T-helper 17 cell (primary cell): Measurements from ENCODE around the gene CDC123. TPM values are rescaled to one million over a fixed set of nuclear protein-coding genes. Genes with fewer than 3 reads are reported as not detected.

ENCODE experiments used
- ATAC-seq: fragments of 150-1000 bp; cut with Tn5 transposase; 2 replicates; pipeline ENCODE4 v1.10.0; 2021; ENCODE audit warnings: mild to moderate bottlenecking, moderate library complexity
- DNase-seq, 3 donors: peaks; one replicate each; pipeline versions ENCODE4 v3.0.0 to v3.0.0-alpha.2; 2020 to 2021
- H3K9me3 ChIP-seq: one replicate; pipeline ENCODE4 v1.7.0; 2013; ENCODE audit warnings: low read length, mild to moderate bottlenecking; ENCODE audit not compliant: control insufficient read depth, poor library complexity, severe bottlenecking
- H3K27ac Mint-ChIP-seq: one replicate; pipeline ENCODE4 v1.8.0; 2022; ENCODE audit warnings: mild to moderate bottlenecking, moderate library complexity, mixed read lengths
- H3K27me3 Mint-ChIP-seq: one replicate; pipeline ENCODE4 v1.8.0; 2022; ENCODE audit warnings: mixed read lengths
- H3K36me3 Mint-ChIP-seq: one replicate; pipeline ENCODE4 v1.8.0; 2022; ENCODE audit warnings: low read depth, mixed read lengths
- H3K4me1 Mint-ChIP-seq: one replicate; pipeline ENCODE4 v1.8.0; 2022; ENCODE audit warnings: mild to moderate bottlenecking, mixed read lengths
- H3K4me3 Mint-ChIP-seq: one replicate; pipeline ENCODE4 v1.8.0; 2022; ENCODE audit warnings: mild to moderate bottlenecking, moderate library complexity, mixed read lengths
- total RNA-seq, 4 donors: library from RNA in 2 of 4; stranded (reverse) in 2 of 4; gene quantifications; one replicate each; pipeline ENCODE4 v1.2.3 and lab custom pipeline; 2022 to 2026

CDC123 gene
- total RNA-seq, 2 donors from 2014 or later = 35.9 to 52.8 TPM

- Mint-ChIP-seq H3K27ac (peak overlapping the region; percentile 80), H3K4me3 (no peak overlapping the region), H3K4me1 (peaks cover 14% of the 10 kb centered on the region), H3K36me3 (no peaks in the 10 kb centered on the region), H3K27me3 (no peaks in the 10 kb centered on the region)
- no peak for DNase-seq
- H3K9me3 ChIP-seq = no peaks in the 10 kb centered on the region
- ATAC-seq = no peak
Observed at GRCh38 chr10:12179606-12180170, 16.3 kb upstream of the CDC123 start.

- H3K9me3 ChIP-seq = no peaks in the 10 kb centered on the region
- Mint-ChIP-seq H3K27ac (peak overlapping the region; percentile 80), H3K4me3 (no peak overlapping the region), H3K36me3 (no peaks in the 10 kb centered on the region), H3K4me1 (peaks cover 14% of the 10 kb centered on the region), H3K27me3 (no peaks in the 10 kb centered on the region)
- ATAC-seq = no peak
- no peak for DNase-seq
Observed at GRCh38 chr10:12180221-12180974, 15.6 kb upstream of the CDC123 start.

GRCh38 chr10:12181065-12181775 is 14.8 kb upstream of the CDC123 start:
- H3K27ac Mint-ChIP-seq = peak overlapping the region; percentile 80
- peak overlapping the region; percentile 73 for H3K4me3 Mint-ChIP-seq
- DNase-seq = peak; percentile 16 to 54 (median 34)
- peaks cover 18% of the 10 kb centered on the region for H3K4me1 Mint-ChIP-seq
- H3K36me3 Mint-ChIP-seq = no peaks in the 10 kb centered on the region
- ATAC-seq = peak; percentile 99
- H3K27me3 Mint-ChIP-seq = no peaks in the 10 kb centered on the region
- H3K9me3 ChIP-seq = no peaks in the 10 kb centered on the region

GRCh38 chr10:12184165-12184564 is 11.8 kb upstream of the CDC123 start:
- Mint-ChIP-seq H3K27me3 (no peaks in the 10 kb centered on the region), H3K36me3 (peaks cover 8% of the 10 kb centered on the region), H3K4me3 (no peak overlapping the region), H3K27ac (no peak overlapping the region), H3K4me1 (peaks cover 34% of the 10 kb centered on the region)
- ATAC-seq (no peak), DNase-seq (no peak)
- H3K9me3 ChIP-seq = no peaks in the 10 kb centered on the region

GRCh38 chr10:12186323-12186722 is 9.7 kb upstream of the CDC123 start:
- ATAC-seq = no peak
- no peaks in the 10 kb centered on the region for H3K27me3 Mint-ChIP-seq
- peak overlapping the region; percentile 51 for H3K27ac Mint-ChIP-seq
- peaks cover 9% of the 10 kb centered on the region for H3K36me3 Mint-ChIP-seq
- peak overlapping the region; percentile 9 for H3K4me3 Mint-ChIP-seq
- H3K9me3 ChIP-seq = no peaks in the 10 kb centered on the region
- peaks cover 28% of the 10 kb centered on the region for H3K4me1 Mint-ChIP-seq
- DNase-seq = no peak

GRCh38 chr10:12187321-12187905 is 8.6 kb upstream of the CDC123 start:
- H3K36me3 Mint-ChIP-seq = peaks cover 12% of the 10 kb centered on the region
- no peak for ATAC-seq
- H3K27me3 Mint-ChIP-seq = no peaks in the 10 kb centered on the region
- no peak overlapping the region for H3K4me3 Mint-ChIP-seq
- no peak for DNase-seq
- H3K27ac Mint-ChIP-seq = peak overlapping the region; percentile 83
- H3K9me3 ChIP-seq = no peaks in the 10 kb centered on the region
- peaks cover 32% of the 10 kb centered on the region for H3K4me1 Mint-ChIP-seq

GRCh38 chr10:12188656-12189055 is 7.3 kb upstream of the CDC123 start:
- Mint-ChIP-seq H3K4me3 (no peak overlapping the region), H3K4me1 (peaks cover 36% of the 10 kb centered on the region), H3K27me3 (no peaks in the 10 kb centered on the region), H3K27ac (no peak overlapping the region), H3K36me3 (peaks cover 15% of the 10 kb centered on the region)
- ATAC-seq = no peak
- DNase-seq = no peak
- H3K9me3 ChIP-seq = no peaks in the 10 kb centered on the region

GRCh38 chr10:12189426-12189825 is 6.6 kb upstream of the CDC123 start:
- H3K27ac Mint-ChIP-seq = no peak overlapping the region
- no peak overlapping the region for H3K4me3 Mint-ChIP-seq
- no peak for DNase-seq
- no peak for ATAC-seq
- peaks cover 41% of the 10 kb centered on the region for H3K4me1 Mint-ChIP-seq
- peaks cover 15% of the 10 kb centered on the region for H3K36me3 Mint-ChIP-seq
- no peaks in the 10 kb centered on the region for H3K27me3 Mint-ChIP-seq
- no peaks in the 10 kb centered on the region for H3K9me3 ChIP-seq

- Mint-ChIP-seq H3K27ac (peak overlapping the region; percentile 84), H3K36me3 (peaks cover 23% of the 10 kb centered on the region), H3K27me3 (no peaks in the 10 kb centered on the region), H3K4me1 (peaks cover 49% of the 10 kb centered on the region), H3K4me3 (no peak overlapping the region)
- ATAC-seq = no peak
- no peaks in the 10 kb centered on the region for H3K9me3 ChIP-seq
- no peak for DNase-seq
Observed at GRCh38 chr10:12191715-12192114, 4.3 kb upstream of the CDC123 start.

GRCh38 chr10:12193193-12193592 is 2.8 kb upstream of the CDC123 start:
- Mint-ChIP-seq H3K4me3 (no peak overlapping the region), H3K4me1 (peaks cover 40% of the 10 kb centered on the region), H3K27ac (no peak overlapping the region), H3K27me3 (no peaks in the 10 kb centered on the region), H3K36me3 (peaks cover 17% of the 10 kb centered on the region)
- no peaks in the 10 kb centered on the region for H3K9me3 ChIP-seq
- no peak for ATAC-seq
- DNase-seq = no peak

- DNase-seq (peak in 1 of 3 donors; percentile 15), ATAC-seq (no peak)
- peak overlapping the region; percentile 100 for H3K27ac Mint-ChIP-seq
- peaks cover 47% of the 10 kb centered on the region for H3K4me1 Mint-ChIP-seq
- peaks cover 15% of the 10 kb centered on the region for H3K36me3 Mint-ChIP-seq
- H3K27me3 Mint-ChIP-seq = no peaks in the 10 kb centered on the region
- H3K9me3 ChIP-seq = no peaks in the 10 kb centered on the region
- peak overlapping the region; percentile 100 for H3K4me3 Mint-ChIP-seq
Observed at GRCh38 chr10:12194752-12195271, 1.2 kb upstream of the CDC123 start.

GRCh38 chr10:12195281-12195602 is 746 bp upstream of the CDC123 start:
- peaks cover 47% of the 10 kb centered on the region for H3K4me1 Mint-ChIP-seq
- peak; percentile 9 for ATAC-seq
- H3K27ac Mint-ChIP-seq = peak overlapping the region; percentile 100
- no peaks in the 10 kb centered on the region for H3K27me3 Mint-ChIP-seq
- no peak for DNase-seq
- H3K4me3 Mint-ChIP-seq = peak overlapping the region; percentile 100
- peaks cover 15% of the 10 kb centered on the region for H3K36me3 Mint-ChIP-seq
- H3K9me3 ChIP-seq = no peaks in the 10 kb centered on the region

- DNase-seq (no peak), ATAC-seq (peak; percentile 1)
- H3K9me3 ChIP-seq = no peaks in the 10 kb centered on the region
- Mint-ChIP-seq H3K4me1 (peaks cover 48% of the 10 kb centered on the region), H3K27me3 (no peaks in the 10 kb centered on the region), H3K4me3 (peak overlapping the region; percentile 100), H3K36me3 (peaks cover 19% of the 10 kb centered on the region), H3K27ac (peak overlapping the region; percentile 100)
Observed at GRCh38 chr10:12196531-12197211, 683 bp downstream of the CDC123 start.
